Measurements from ENCODE around the gene CCR5AS.

The CCR5AS gene

GRCh38 chr3:46410669-46411068, 3.8 kb upstream of the CCR5AS start:
- Histone ChIP-seq H3K9ac (ENCODE audit: extremely low read depth, insufficient read length, low read length) (no peak overlapping the region), H3K79me2 (ENCODE audit: insufficient read depth, low read length) (no peaks in the 10 kb centered on the region), H2AK5ac (ENCODE audit: insufficient read length, low read length) (no peak overlapping the region), H3K27ac (ENCODE audit: insufficient read length, low read depth, low read length) (no peak overlapping the region), H3K56ac (ENCODE audit: insufficient read length, low read depth, low read length) (no peak overlapping the region), H2BK15ac (ENCODE audit: low read depth, low read length) (no peak overlapping the region), H3K4me2 (ENCODE audit: insufficient read depth, insufficient read length, low read length) (no peak overlapping the region), H3K79me1 (ENCODE audit: insufficient read depth, low read depth, low read length, poor library complexity, severe bottlenecking) (no peaks in the 10 kb centered on the region), H2BK20ac (ENCODE audit: low read depth, low read length, poor library complexity, severe bottlenecking) (no peak overlapping the region), H3K27me3 (ENCODE audit: insufficient read depth, low read length) (no peaks in the 10 kb centered on the region), H3K18ac (ENCODE audit: insufficient read length, low read depth, low read length) (no peak overlapping the region), H3K23me2 (ENCODE audit: insufficient read length, low read depth, low read length, poor library complexity, severe bottlenecking) (no peaks in the 10 kb centered on the region), H2AFZ (ENCODE audit: low read length) (no peak overlapping the region), H2BK12ac (ENCODE audit: insufficient read length, low read depth, low read length) (no peak overlapping the region), H4K91ac (ENCODE audit: insufficient read length, low read depth, low read length) (no peak overlapping the region), H4K5ac (ENCODE audit: insufficient read length, low read depth, low read length) (no peak overlapping the region), H3K23ac (ENCODE audit: insufficient read length, low read depth, low read length) (no peak overlapping the region), H3K14ac (ENCODE audit: insufficient read depth, low read length) (no peak overlapping the region), H3K9me3 (ENCODE audit: control insufficient read depth, low read depth, low read length) (no peaks in the 10 kb centered on the region), H4K20me1 (ENCODE audit: control insufficient read depth, insufficient read depth, insufficient read length) (no peaks in the 10 kb centered on the region), H2BK5ac (ENCODE audit: insufficient read length, low read length) (no peak overlapping the region), H3K4me1 (ENCODE audit: insufficient read depth, low read length) (no peaks in the 10 kb centered on the region), H4K8ac (replicated peaks; ENCODE audit: insufficient read length, low read depth, low read length) (no peak overlapping the region), H2BK120ac (ENCODE audit: low read depth, low read length, poor library complexity, severe bottlenecking) (no peak overlapping the region), H3K4ac (ENCODE audit: low read depth, low read length) (no peak overlapping the region), H3T11ph (ENCODE audit: low read length) (no peak overlapping the region)
- no peak overlapping the region for H3K4me3 Mint-ChIP-seq
- H3K4me1 Mint-ChIP-seq: peaks cover 2 to 3% of the 10 kb centered on the region in 2 experiments; a peak in 2 of 4 replicates
- no peak for TF ChIP-seq CTCF (conservative IDR thresholded peaks at IDR 0.05)
- no CpG with 5 or more reads among the region's 2 CpGs for WGBS (ENCODE audit: extremely low coverage, insufficient read length, low lambda C conversion rate)
- H3K27ac Mint-ChIP-seq: peak overlapping the region in 1 of 3 experiments; percentile 1; a peak in 1 of 7 replicates
- no peaks in the 10 kb centered on the region; the same call in 1 of the 2 replicates for H3K27me3 Mint-ChIP-seq (ENCODE audit: low read depth)
- no peak for DNase-seq
- H3K36me3 Mint-ChIP-seq (ENCODE audit: insufficient read depth in 1 of 3, low read depth in 3 of 3): no peaks in the 10 kb centered on the region
- H3K9me3 Mint-ChIP-seq: no peaks in the 10 kb centered on the region; a peak in 1 of 5 replicates
